ENCODE measurements around the gene BSN.
A peak's percentile ranks its signal among the peaks of the same experiment; 100 is the strongest.

Gene BSN

DNA sequence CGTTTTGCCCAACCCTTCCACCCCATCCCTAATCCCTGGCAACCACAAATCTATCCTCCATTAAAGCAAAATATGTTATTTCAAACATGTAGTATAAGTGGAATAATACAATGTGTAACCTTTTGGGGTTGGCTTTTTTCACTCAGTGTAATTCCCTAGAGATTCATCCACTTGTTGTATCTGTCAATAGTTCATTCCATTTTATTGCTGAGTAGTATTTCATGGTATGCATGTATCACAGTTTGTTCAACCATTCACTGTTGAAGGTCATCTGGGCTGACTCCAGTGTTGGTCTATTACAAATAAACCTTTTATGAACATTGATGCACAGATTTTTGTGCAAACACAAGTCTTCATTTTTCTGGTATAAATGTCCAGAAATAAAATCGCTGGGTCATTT is 38.8 kb downstream of the BSN start:
- DNase-seq (ENCODE audit: low read depth in 2 of 2, low spot score in 1 of 2) = no peak

DNA sequence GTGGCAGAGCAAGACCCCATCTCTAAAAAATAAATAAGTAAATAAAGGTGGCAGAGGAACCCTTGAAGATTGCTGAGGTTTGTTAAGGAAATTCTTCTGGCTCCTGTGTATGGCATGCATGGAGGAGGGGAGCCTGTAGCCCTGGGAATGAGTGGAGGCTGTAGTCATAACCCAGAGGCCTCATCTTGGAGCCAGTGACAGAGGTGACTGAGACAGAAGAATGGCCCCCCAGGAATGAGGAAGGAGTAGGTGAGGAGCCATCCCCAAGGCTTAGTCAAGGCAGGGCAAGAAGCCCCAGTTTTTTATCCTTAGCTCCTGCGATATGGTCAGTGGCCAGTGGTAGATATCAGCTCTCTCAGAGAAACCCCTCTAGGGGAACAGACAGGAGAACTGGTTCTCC is 46.5 kb downstream of the BSN start:
- DNase-seq (ENCODE audit: low read depth in 2 of 2, low spot score in 1 of 2) = no peak

DNA sequence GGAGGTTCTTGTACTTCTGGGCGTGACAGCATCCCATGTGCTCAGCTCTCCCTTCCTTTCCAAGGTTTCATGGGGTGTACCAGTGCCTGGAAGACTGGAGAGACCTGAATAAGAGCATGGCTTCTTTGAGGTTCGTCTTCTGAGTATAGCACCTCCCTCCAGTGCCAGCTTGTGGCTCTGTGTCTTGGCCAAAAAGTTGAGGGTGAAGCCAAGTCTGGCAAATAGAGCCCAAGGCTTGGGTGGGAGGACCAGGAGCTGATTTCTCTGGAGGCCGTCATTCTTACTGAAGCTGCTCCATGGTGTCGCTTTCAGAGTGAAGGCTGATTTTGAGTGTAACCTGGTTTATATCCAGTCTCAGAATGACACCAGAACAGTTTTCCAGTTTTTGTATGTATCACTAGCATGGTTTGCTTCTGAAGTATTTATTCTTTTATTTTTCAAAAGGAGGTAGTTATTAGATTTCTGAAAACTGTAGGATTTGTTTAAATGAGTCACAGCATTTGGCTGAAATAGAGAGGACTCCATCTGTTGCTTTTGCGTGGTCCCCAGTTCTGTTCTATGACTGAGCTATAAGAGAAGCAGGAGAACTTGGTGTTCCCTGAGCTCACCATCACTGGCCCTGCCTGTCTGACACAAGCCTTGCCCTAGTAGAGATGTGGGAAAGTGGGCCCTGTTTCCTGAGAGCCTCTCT is 47.2 kb downstream of the BSN start:
- DNase-seq (ENCODE audit: low read depth in 2 of 2, low spot score in 1 of 2) = no peak

DNA sequence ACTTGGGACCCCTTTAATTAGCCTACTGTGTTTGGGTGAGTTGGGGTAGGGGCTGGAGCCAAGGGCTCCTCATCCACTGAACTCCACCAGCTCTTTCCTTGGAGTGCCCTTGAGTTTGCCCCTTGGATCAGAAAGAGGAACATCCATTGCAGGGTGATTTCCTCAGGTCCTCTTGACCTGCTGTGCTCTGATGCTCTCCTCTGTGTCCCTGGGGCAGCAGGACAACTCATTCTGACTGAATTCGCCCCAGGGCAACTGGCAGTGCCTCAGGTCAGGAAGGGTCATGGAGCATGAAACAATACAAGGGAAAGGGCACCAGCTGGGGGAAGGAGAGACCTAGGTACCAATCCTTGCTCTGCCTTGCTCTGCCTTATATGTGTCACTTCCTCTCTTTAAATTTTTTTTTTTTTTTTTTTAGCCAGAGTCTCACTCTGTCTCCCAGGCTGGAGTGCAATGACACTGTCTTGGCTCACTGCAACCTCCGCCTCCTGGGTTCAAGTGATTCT is 47.8 kb downstream of the BSN start:
- no peak for DNase-seq (ENCODE audit: low read depth in 2 of 2, low spot score in 1 of 2)

DNA sequence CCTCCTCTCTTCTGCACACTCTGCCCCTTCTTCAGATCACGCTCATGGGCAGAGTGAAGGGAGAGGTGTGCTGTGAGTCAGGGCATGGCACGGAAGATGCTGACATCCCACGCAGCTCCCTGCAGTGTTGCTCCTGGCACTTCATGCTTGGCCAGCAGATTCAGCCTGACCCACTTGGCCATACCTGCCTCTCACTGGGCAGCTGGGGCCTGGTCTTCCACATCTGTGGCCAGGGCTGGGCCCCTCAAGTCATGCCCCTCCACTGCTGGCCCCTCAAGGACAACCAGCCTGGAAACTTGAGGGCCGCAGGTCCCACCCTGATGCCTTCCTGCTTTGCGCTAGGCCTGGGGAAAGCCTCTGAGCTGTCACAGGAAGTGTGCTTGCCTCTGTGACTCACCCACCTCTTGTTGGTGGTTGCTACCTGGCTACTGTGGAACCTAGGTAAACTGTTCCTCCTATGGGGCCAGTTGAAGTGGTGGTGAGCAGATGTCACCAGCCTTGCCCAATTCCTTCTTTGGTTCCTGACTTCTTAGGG is 48.7 kb downstream of the BSN start:
- DNase-seq (ENCODE audit: low read depth in 2 of 2, low spot score in 1 of 2) = peak; percentile 14 to 42

DNA sequence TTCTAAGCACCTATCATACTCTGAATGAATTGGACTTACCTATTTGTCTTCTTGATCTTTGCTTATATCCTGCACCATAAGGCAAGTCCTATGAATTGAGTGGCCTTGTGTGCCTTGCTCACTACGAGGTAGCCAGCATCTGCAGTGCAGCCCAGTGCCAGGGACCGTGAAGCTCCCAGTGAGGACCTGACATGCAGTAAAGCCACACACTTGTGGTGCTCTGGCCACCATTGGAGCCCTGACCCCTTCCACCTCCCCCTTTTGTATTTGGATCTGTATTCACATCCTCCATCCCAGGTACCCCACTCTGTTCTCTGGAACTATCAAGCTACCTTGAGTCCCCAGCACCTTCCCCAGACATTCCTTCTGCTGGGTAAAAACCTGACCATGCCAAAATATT is 52.1 kb downstream of the BSN start:
- no peak for DNase-seq (ENCODE audit: low read depth in 2 of 2, low spot score in 1 of 2)

DNA sequence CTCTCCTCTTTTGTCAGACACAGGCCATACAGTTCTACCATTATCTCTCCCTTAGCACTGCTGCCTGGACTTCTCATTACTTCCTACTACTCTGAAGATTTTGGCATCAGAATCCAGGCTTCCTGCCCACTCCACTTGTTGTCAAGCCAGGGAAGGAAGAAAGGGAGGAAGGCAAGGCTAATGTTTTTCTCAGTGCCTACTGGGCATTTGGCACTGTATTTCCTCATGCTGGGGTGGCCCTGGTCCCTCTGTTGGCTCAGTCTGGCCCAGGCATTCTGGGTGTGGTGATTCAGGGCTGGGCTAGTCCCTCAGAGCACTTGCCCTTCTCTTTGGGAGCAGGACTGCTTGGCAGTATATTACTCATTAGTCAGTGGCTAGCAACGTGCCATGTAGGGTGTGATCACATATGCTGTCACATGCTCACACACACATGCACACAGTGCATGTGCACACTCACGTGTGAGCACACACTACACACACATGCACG is 52.9 kb downstream of the BSN start:
- no peak for DNase-seq (ENCODE audit: low read depth in 2 of 2, low spot score in 1 of 2)

DNA sequence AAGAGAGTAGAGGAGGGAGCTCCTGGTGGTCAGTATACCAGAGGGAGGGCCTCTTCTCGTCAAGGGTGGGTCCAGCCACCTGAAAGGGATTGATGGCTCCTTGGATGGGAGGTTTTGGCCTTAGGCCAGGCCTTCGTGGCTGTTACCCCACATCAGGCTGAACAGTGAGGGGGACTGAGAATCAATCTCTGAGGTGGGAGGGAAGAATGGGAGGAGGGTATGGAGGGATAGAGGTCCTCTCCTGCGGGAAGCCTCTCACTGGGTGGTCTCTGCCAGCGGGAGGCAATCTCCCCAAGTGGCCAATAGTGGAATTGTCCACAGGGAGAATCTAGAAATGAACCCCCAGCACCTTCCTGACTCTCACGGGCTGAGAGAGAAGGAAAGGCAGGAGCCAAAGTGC is 53.5 kb downstream of the BSN start:
- no peak for DNase-seq (ENCODE audit: low read depth in 2 of 2, low spot score in 1 of 2)

DNA sequence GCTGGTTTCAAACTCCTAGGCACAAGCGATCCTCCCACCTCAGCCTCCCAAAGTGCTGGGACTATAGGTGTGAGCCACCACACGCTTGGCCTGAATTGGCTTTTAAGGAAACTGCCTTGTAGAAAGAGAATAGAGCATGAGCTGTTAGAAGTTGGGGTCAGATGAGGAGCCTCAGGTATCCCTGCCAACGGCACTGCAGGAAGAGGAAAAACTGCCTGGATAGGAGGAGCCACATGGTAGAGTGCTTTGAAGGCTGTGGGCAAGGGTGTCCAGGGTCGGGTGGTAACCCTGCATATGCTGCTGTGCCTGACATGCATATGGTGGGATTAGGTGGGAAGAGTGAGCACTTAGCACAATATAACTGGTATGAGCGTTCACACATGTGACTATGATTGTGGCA is 55.0 kb downstream of the BSN start:
- no peak for DNase-seq (ENCODE audit: low read depth in 2 of 2, low spot score in 1 of 2)

DNA sequence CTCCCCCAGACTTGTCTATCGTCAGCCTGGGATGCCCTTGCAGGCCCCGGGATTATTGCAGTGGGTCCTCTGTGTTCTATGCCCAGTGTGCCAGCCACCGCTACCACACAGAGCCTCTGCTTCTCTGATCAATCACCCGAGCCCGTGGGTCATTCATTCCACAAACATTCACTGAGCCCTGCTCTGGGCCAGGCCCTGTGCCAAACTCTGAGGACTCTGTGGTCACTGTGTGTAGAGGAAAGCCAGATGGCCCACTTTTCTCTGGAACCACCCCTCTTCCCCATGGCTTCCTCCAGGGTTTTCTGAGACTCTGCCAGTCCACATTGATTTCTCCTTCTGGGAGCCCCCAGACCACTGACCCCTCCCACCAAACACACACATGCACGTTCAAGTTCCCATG is 55.5 kb downstream of the BSN start:
- DNase-seq (ENCODE audit: low read depth in 2 of 2, low spot score in 1 of 2) = no peak

DNA sequence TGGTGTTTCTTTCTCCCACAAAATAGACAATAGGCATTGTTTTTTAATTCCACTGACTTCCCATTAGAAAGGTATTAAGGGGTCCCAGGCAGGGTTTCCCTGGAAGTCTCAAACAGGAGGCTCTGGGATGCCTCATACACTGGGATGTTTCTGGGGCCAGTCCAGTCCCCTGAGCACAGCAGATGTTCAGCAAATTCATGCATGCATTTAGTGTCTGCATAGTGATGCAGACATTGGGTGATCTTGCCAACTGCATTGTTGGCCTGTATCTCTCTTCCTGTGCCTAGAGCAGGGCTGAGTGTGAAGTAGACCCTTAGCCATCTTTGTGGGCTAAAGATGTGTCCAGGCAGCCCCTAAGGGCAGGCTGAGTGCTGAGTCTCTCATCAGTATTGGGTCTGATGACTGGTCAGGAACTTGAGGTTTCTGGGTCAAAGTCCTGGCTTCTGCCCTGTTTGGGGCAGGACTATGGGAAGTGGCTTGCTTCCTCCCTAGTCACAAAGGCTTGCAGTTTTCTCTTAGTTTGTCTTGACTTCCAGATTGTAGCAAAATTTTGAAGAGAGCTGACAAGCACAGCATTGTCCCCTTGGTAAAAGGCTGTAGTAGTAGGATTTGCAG is 56.5 kb downstream of the BSN start:
- no peak for DNase-seq (ENCODE audit: low read depth in 2 of 2, low spot score in 1 of 2)

DNA sequence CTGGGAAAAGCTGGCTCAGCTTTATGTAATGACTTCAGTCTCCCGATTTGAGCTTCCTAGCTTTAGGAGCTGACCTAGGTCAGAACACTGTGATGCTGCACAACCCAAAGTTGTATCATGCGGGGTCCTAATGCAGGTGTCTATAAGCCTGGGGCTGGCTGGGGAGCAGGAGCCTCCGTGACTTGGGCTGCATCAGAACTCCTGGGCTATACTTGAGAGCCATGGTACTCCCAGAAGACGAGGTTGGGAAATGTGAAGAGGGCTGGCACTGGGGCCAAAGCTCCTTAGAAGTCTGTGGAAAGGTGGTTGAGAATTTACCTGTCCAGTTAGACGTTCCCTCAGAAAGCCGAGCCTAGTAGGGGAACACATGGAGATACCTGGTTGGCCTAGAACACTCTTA is 57.0 kb downstream of the BSN start:
- DNase-seq (ENCODE audit: low read depth in 2 of 2, low spot score in 1 of 2) = no peak

DNA sequence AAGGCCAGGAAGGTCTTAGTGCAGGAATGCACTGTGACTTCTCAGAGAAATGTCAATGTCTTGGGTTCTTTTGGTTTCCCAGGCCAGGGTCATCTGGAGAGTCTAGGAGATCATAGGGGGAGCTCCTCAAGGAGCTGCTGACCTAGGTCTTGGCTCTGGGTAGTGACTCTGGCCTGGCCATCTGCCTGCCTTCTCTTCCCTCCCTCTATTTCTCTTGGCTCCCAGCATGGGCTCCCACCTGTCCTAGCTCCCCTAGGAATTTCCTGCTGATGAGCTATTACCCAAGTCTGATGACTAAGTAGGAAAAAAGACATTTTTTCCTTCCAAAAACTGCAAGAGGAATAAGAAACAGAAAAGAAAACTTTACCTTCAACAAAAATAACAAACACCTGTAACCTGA is 57.4 kb downstream of the BSN start:
- DNase-seq (ENCODE audit: low read depth in 2 of 2, low spot score in 1 of 2) = no peak

DNA sequence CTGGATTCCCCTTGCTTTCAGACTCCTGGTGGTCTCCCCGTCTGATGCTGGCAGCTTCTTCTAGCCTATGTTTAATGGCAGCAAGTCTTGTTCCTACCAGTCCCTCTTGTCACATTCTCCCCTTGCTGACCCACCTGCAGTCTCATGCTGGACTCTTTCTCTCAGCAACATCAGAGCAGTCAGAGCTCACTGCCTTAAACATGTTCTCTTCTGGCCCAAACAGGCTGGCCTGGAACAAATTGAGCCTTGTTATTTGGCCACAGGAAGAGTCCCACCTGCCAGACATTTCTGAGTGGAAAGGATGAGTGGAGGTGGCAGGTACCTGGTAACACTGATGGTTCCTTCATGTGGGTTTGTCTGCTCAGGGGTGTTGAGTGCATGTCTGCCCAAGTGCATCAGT is 60.7 kb downstream of the BSN start:
- no peak for DNase-seq (ENCODE audit: low read depth in 2 of 2, low spot score in 1 of 2)

DNA sequence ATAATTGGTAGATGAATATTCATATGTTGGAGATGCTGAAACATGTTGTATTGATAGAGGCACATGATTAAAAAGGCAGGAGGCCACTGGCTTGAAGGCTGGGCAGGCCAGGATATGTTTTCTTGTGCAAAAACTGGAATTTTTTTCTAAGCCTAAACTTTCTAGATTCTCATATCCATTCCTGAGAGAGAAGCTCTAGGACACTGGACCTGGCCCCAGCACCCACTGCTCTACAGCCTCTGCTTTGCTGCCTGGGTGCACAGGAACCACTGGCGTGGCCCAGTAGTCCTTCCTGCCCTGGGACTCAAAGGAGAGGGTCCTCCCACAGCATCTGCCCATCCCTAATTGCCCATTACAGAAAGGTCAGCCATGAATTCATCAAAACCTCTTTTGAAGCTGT is 61.8 kb downstream of the BSN start:
- DNase-seq (ENCODE audit: low read depth in 2 of 2, low spot score in 1 of 2) = no peak

DNA sequence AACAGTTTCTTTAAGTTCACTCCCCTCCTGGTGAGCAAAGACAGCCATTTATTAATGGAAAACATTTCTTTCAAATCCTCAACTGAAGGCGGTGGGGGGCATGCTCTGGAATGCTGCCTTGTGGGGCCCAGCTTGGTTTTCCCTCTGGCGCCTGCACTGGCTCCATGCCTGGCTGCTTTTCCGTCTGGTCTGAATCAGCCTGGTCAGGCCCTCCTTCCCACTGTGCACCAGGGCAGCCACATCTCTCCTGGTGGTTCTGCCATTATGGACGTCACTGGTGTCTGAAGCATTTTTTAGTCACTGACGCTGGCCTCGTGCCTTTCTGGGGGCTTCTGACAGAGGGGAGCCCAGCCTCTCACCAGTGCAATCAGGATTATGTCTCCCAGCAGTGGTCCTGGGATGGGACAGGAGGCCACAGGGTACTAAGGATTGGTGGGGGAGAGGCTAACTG is 62.2 kb downstream of the BSN start:
- no peak for DNase-seq (ENCODE audit: low read depth in 2 of 2, low spot score in 1 of 2)

DNA sequence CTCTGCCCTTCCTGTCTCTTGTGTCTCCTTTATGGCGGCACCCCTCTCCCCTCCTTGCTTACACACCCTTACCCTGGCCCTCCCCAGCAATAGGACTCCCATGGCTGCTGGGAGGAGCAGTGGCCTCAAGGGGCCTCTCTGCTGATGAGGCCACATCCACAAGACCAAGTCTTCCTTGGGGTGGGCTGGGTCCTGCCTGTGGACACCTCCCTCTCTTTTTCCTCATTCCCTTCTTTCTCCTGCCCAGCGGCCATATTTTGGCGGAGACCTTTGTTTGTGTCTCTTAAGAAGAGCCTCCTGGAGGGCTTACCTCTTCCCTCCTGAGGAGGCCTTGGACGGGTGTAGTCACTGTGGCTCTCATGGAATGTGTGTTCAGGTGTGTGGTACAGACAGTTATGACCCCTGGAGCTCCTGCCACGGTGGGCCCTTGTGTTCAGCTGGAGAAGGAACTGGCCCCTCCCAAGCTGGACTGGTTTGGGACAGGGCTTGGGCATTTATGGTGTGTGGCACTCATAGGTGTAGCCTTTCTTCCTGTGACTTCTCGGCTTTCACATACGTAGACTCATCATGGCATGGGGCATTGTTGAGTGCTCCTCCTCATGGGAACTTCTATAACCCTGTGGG is 63.2 kb downstream of the BSN start:
- DNase-seq (ENCODE audit: low read depth in 2 of 2, low spot score in 1 of 2) = no peak

DNA sequence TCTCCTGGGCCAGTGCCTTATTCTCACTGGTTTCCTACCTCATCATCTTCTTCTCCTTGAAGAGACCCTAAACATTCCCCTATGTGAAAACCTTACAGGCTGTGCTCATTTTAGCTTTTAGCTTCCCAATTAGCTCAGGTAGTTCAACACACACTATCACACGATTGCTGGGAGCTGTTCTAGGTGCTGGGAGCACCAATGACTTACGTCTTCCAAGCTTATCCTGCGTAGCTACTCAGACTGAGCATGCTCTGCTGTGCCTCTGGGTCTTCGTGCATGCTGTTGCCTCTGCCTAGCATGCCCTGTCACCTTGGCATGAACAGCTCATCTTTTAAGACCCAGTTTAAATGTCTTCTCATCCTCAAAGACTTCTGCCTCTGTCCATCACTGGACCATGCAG is 64.1 kb downstream of the BSN start:
- DNase-seq (ENCODE audit: low read depth in 2 of 2, low spot score in 1 of 2) = no peak

DNA sequence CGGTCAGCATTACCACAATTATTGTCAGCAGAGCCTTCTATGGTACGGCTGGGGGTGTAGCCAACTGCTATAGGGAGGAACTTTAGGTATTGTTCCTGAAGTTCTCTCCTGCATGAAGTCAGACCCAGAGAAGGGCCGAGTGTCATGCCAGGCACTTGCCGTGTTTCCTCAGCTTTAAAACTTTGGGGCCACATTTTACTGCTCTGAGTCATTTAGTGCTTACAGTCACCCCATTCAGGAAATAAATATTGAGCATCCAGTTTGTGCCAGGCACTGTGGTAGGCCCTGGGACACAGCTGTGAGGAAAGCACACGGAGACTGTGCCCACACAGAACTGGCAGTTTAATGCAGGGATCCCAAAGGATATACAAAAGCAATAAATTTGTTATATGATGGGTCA is 65.4 kb downstream of the BSN start:
- no peak for DNase-seq (ENCODE audit: low read depth in 2 of 2, low spot score in 1 of 2)

DNA sequence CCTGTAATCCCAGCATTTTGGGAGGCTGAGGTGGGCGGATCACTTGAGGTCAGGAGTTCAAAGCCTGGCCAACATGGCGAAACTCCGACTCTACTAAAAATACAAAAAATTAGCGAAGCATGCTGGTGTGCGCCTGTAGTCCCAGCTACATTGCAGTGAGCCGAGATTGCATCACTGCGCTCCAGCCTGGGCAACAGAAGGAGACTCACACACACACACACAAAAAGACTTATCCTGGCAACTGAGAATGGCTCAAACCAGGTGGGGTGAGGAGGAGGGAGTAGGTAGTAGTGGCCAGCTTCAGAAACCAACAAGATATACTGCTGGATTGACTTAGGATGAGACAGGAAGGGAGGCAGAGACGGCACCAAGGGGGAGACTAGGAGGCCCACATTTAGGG is 66.5 kb downstream of the BSN start:
- no peak for DNase-seq (ENCODE audit: low read depth in 2 of 2, low spot score in 1 of 2)

DNA sequence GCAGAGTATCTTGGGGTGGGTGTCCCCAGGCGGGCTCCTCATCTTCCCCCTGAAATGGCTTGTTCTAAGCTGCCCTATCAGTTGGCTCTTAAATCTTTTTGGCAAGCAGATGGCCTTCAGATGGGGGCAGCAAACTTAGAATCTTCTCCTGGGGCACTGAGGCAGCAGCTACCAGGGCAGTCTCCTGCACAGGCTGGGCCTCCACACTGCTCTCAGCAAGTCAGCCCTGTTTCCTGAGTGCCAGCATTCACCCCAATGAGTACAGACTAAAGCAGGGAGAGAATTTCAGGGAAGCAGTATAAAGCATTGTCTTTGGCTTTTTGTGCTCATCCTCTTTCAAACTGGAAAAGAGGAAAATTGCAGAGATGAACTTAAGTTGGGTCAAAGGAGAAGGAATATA is 68.8 kb downstream of the BSN start:
- no peak for DNase-seq (ENCODE audit: low read depth in 2 of 2, low spot score in 1 of 2)

DNA sequence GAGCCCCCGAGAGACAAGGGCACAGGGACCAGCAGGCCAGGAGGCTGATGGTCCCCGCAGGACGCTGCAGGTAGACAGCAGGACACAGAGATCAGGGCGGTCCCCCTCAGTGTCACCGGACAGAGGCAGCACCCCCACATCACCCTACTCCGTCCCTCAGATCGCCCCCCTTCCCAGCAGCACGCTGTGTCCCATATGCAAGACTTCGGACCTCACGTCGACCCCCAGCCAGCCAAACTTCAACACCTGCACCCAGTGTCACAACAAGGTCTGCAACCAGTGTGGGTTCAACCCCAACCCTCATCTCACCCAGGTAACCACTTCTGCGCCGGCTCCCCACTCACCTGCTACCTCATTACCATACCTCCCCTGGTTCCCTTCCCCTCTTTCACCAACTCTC is 70.8 kb downstream of the BSN start:
- DNase-seq (ENCODE audit: low read depth in 2 of 2, low spot score in 1 of 2) = no peak
